ENCODE measurements around the gene DDC.
"Not testable (repeated sequence)": the region's sequence is repeated elsewhere in the genome, so short reads cannot be mapped to it uniquely, and the experiment has no call there.

DDC gene

GRCh38 chr7:50589364-50589763, 24.2 kb upstream of the DDC start:
- DNase-seq (ENCODE audit: low read depth) = no peak

- DNase-seq (ENCODE audit: low read depth) = no peak
Observed at GRCh38 chr7:50588937-50589336, 23.7 kb upstream of the DDC start.

- DNase-seq (ENCODE audit: low read depth) = no peak
Observed at GRCh38 chr7:50587737-50588136, 22.5 kb upstream of the DDC start.

GRCh38 chr7:50584793-50585408, 19.7 kb upstream of the DDC start:
- no peak for DNase-seq (ENCODE audit: low read depth)

GRCh38 chr7:50584386-50584785, 19.2 kb upstream of the DDC start:
- no peak for DNase-seq (ENCODE audit: low read depth)

- not testable (repeated sequence) for DNase-seq (ENCODE audit: low read depth)
Observed at GRCh38 chr7:50583295-50583694, 18.1 kb upstream of the DDC start.

GRCh38 chr7:50582271-50582670, 17.1 kb upstream of the DDC start:
- DNase-seq (ENCODE audit: low read depth) = not testable (repeated sequence)

- not testable (repeated sequence) for DNase-seq (ENCODE audit: low read depth)
Observed at GRCh38 chr7:50580666-50581065, 15.5 kb upstream of the DDC start.

- no peak for DNase-seq (ENCODE audit: low read depth)
Observed at GRCh38 chr7:50580057-50580456, 14.9 kb upstream of the DDC start.

GRCh38 chr7:50578105-50578504, 12.9 kb upstream of the DDC start:
- DNase-seq (ENCODE audit: low read depth) = not testable (repeated sequence)

- DNase-seq (ENCODE audit: low read depth) = no peak
Observed at GRCh38 chr7:50577569-50577968, 12.4 kb upstream of the DDC start.

GRCh38 chr7:50576388-50576787, 11.2 kb upstream of the DDC start:
- DNase-seq (ENCODE audit: low read depth) = not testable (repeated sequence)

- no peak for DNase-seq (ENCODE audit: low read depth)
Observed at GRCh38 chr7:50567715-50568261, 2.6 kb upstream of the DDC start.

- DNase-seq (ENCODE audit: low read depth) = no peak
Observed at GRCh38 chr7:50565977-50566376, 772 bp upstream of the DDC start.

GRCh38 chr7:50565559-50565916, 333 bp upstream of the DDC start:
- DNase-seq (ENCODE audit: low read depth) = no peak

GRCh38 chr7:50564171-50564570, 1.0 kb downstream of the DDC start:
- no peak for DNase-seq (ENCODE audit: low read depth)

GRCh38 chr7:50562136-50562535, 3.1 kb downstream of the DDC start:
- no peak for DNase-seq (ENCODE audit: low read depth)

GRCh38 chr7:50560865-50561351, 4.3 kb downstream of the DDC start:
- no peak for DNase-seq (ENCODE audit: low read depth)

GRCh38 chr7:50559881-50560280, 5.3 kb downstream of the DDC start:
- DNase-seq (ENCODE audit: low read depth) = no peak

- no peak for DNase-seq (ENCODE audit: low read depth)
Observed at GRCh38 chr7:50558294-50559053, 6.7 kb downstream of the DDC start.

- no peak for DNase-seq (ENCODE audit: low read depth)
Observed at GRCh38 chr7:50557099-50557498, 8.1 kb downstream of the DDC start.

- no peak for DNase-seq (ENCODE audit: low read depth)
Observed at GRCh38 chr7:50556247-50556991, 8.8 kb downstream of the DDC start.

Measured in fibroblast of the conjunctiva (primary cell).